HFF-Myc (cell line): ENCODE measurements around the gene CACNG5.

Source experiments
- DNase-seq: peaks from one replicate; pipeline ENCODE4 v3.0.0-alpha.2; 2011; ENCODE audit warnings: low read depth; ENCODE audit errors: extremely low read depth
- H3K4me3 ChIP-seq: replicated peaks from 2 replicates; pipeline ENCODE4 v1.5.1; 2011; ENCODE audit warnings: low read depth, mild to moderate bottlenecking, control low read depth, low read length
- CTCF ChIP-seq: IDR thresholded peaks from 2 replicates; pipeline ENCODE4 v1.5.1; 2012; ENCODE audit warnings: mild to moderate bottlenecking, low read depth, low read length, control low read depth; ENCODE audit errors: missing control alignments

CACNG5 gene

GRCh38 chr17:66810951-66811682, 23.8 kb upstream of the CACNG5 start:
- no peak for DNase-seq
- TF ChIP-seq CTCF, result no peak

GRCh38 chr17:66811683-66812054, 23.2 kb upstream of the CACNG5 start:
- no peak for DNase-seq
- no peak overlapping the region for H3K4me3 ChIP-seq
- no peak for TF ChIP-seq CTCF

More at GRCh38 chr17:66810951-66811682, 23.8 kb upstream of the CACNG5 start:
- no peak overlapping the region for H3K4me3 ChIP-seq

- no peak for TF ChIP-seq CTCF
- no peak for DNase-seq
- no peak overlapping the region for H3K4me3 ChIP-seq
These were observed 22.3 kb upstream of the CACNG5 start for GRCh38 chr17:66812571-66812970.

GRCh38 chr17:66813296-66813695, 21.6 kb upstream of the CACNG5 start:
- no peak overlapping the region for H3K4me3 ChIP-seq
- no peak for TF ChIP-seq CTCF
- no peak for DNase-seq

GRCh38 chr17:66814026-66814425, 20.9 kb upstream of the CACNG5 start:
- no peak for DNase-seq
- no peak overlapping the region for H3K4me3 ChIP-seq
- TF ChIP-seq CTCF, result no peak

- DNase-seq, result no peak
- TF ChIP-seq CTCF, result no peak
- no peak overlapping the region for H3K4me3 ChIP-seq
These were observed 20.3 kb upstream of the CACNG5 start for GRCh38 chr17:66814570-66814969.

GRCh38 chr17:66817750-66818149, 17.2 kb upstream of the CACNG5 start:
- TF ChIP-seq CTCF, result no peak
- no peak for DNase-seq
- no peak overlapping the region for H3K4me3 ChIP-seq
